ENCODE results near the gene MYH7B. TPM values are rescaled to one million over a fixed set of nuclear protein-coding genes. Genes with fewer than 3 reads are reported as not detected.

Gene MYH7B
- total RNA-seq, 1 experiment from 2014 or later, result 0.74 TPM

DNA sequence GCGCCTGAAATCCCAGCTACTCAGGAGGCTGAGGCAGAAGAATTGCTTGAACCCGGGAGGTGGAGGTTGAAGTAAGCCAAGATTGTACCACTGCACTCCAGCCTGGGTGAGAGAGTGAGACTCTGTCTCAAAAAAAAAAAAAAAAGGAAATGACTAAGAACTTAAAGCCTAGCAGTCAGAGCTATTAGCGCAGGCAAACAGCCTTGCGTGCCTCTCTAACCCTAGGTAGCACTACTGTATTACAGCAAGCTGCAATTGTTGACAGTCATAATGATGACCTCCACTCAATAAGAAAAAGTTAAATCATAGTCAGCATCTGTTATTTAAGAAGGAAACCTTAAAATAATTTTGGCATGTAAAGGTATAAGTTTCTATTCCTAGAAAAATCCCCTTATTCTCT lies 14.4 kb upstream of the MYH7B start:
- intact Hi-C loops (cut with micrococcal nuclease), result no loop called here
- H3K9ac ChIP-seq (ENCODE audit: low read length), result no peak overlapping the region
- TF ChIP-seq, protein P1, sequence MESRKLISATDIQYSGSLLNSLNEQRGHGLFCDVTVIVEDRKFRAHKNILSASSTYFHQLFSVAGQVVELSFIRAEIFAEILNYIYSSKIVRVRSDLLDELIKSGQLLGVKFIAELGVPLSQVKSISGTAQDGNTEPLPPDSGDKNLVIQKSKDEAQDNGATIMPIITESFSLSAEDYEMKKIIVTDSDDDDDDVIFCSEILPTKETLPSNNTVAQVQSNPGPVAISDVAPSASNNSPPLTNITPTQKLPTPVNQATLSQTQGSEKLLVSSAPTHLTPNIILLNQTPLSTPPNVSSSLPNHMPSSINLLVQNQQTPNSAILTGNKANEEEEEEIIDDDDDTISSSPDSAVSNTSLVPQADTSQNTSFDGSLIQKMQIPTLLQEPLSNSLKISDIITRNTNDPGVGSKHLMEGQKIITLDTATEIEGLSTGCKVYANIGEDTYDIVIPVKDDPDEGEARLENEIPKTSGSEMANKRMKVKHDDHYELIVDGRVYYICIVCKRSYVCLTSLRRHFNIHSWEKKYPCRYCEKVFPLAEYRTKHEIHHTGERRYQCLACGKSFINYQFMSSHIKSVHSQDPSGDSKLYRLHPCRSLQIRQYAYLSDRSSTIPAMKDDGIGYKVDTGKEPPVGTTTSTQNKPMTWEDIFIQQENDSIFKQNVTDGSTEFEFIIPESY (IDR thresholded peaks at IDR 0.05; ENCODE audit: extremely low read depth, insufficient replicate concordance, low read length), result no peak
- TF ChIP-seq EZH2phosphoT487 (IDR thresholded peaks at IDR 0.05; ENCODE audit: borderline replicate concordance), result no peak
- TF ChIP-seq CTCF (IDR thresholded peaks at IDR 0.05 in 2 of 3, conservative IDR thresholded peaks at IDR 0.05 in 1 of 3; ENCODE audit: borderline replicate concordance in 1 of 3, insufficient read depth in 1 of 3, low read depth in 2 of 3, low read length in 2 of 3), result no peak
- TF ChIP-seq TCF7L2 (IDR thresholded peaks at IDR 0.05; ENCODE audit: borderline replicate concordance, extremely low read depth, insufficient read depth, insufficient read length), result no peak
- TF ChIP-seq FOSL1 (IDR thresholded peaks at IDR 0.05; ENCODE audit: low read depth), result no peak
- no peak for TF ChIP-seq SIN3A (IDR thresholded peaks at IDR 0.05; ENCODE audit: low read depth)
- TF ChIP-seq CEBPB (IDR thresholded peaks at IDR 0.05; ENCODE audit: low read depth), result no peak
- no peak for TF ChIP-seq SP1 (IDR thresholded peaks at IDR 0.05; ENCODE audit: low read depth)
- TF ChIP-seq RAD21 (IDR thresholded peaks at IDR 0.05; ENCODE audit: low read depth), result no peak
- no peak for TF ChIP-seq ZFX (IDR thresholded peaks at IDR 0.05)
- no peak for TF ChIP-seq EZH2 (IDR thresholded peaks at IDR 0.05)
- TF ChIP-seq ELF1 (IDR thresholded peaks at IDR 0.05; ENCODE audit: borderline replicate concordance, low read depth), result no peak
- no peak for TF ChIP-seq POLR2A (IDR thresholded peaks at IDR 0.05; ENCODE audit: borderline replicate concordance, extremely low read depth, insufficient read depth, insufficient read length)
- no peak for TF ChIP-seq YY1 (IDR thresholded peaks at IDR 0.05; ENCODE audit: extremely low read depth, insufficient replicate concordance, low read depth, low read length)
- no peak for TF ChIP-seq SRF (IDR thresholded peaks at IDR 0.05; ENCODE audit: low read depth)
- TF ChIP-seq CBX3 (IDR thresholded peaks at IDR 0.05; ENCODE audit: low read depth), result no peak
- DNase-seq (ENCODE audit: low read depth, low spot score) (no peak), ATAC-seq (no peak)
- H3K4me1 ChIP-seq (ENCODE audit: control insufficient read depth in 1 of 2, insufficient read depth in 2 of 2, low read length in 2 of 2), result no peaks in the 10 kb centered on the region
- no peaks in the 10 kb centered on the region for H3K79me2 ChIP-seq (ENCODE audit: insufficient read depth, low read length)
- ChIA-PET RAD21 (ENCODE audit: low non-redundant PET in 1 of 2, low total read pairs in 2 of 2, uncharacterized antibody in 2 of 2, unreplicated experiment in 2 of 2) (no interaction called here), POLR2A (no interaction called here), CTCF (interaction anchor here (1.3 kb wide), 1 partner anchor 67 kb away, joined by 3 read pairs; no protein-coding TSS in a partner anchor)
- H3K27me3 ChIP-seq (ENCODE audit: insufficient read depth, low read length), result no peaks in the 10 kb centered on the region
- H3K9me3 ChIP-seq (ENCODE audit: control insufficient read depth in 1 of 2, insufficient read depth in 1 of 2, low read depth in 1 of 2, low read length in 2 of 2), result no peaks in the 10 kb centered on the region
- no peak overlapping the region for H2AFZ ChIP-seq (ENCODE audit: low read depth, low read length, poor library complexity, severe bottlenecking)
- no peaks in the 10 kb centered on the region for H3K9me2 ChIP-seq (ENCODE audit: insufficient read depth)
- H4K20me1 ChIP-seq (ENCODE audit: insufficient read depth), result no peaks in the 10 kb centered on the region
- H3K4me2 ChIP-seq (ENCODE audit: low read length), result no peak overlapping the region
- no peak overlapping the region for H3K27ac ChIP-seq (ENCODE audit: low read depth, low read length)
- peaks cover 21 to 59% of the 10 kb centered on the region in 2 experiments; a peak in 3 of 4 replicates for H3K36me3 ChIP-seq (ENCODE audit: control insufficient read depth in 1 of 2, insufficient read depth in 2 of 2, low read length in 2 of 2)
- no TSS peak for BruUV-seq (replicated peaks)
- H3K4me3 ChIP-seq (replicated peaks in 1 of 2; ENCODE audit: low read depth in 1 of 2, low read length in 2 of 2), result no peak overlapping the region
